Ascending aorta (tissue), 2 donors: ENCODE data around the gene ABCB11. TPM values are rescaled to one million over a fixed set of nuclear protein-coding genes. Genes with fewer than 3 reads are reported as not detected.

Source experiments
- DNase-seq, 2 donors: peaks; one replicate each; pipeline ENCODE4 v3.0.0-alpha.2; 2019; ENCODE audit warnings: low spot score in 2 of 2
- H3K27ac ChIP-seq, 2 donors: fragments of 200-600 bp; sonication (generic); one replicate each; pipeline ENCODE4 v1.5.1; 2016 to 2017; ENCODE audit warnings: mild to moderate bottlenecking in 1 of 2
- H3K27me3 ChIP-seq: fragments of 200-600 bp; sonication (generic); one replicate; pipeline ENCODE4 v1.5.1; 2017
- H3K36me3 ChIP-seq, 2 donors: fragments of 200-600 bp; sonication (generic); one replicate each; pipeline ENCODE4 v1.5.1; 2016
- H3K4me1 ChIP-seq, 2 donors: fragments of 200-600 bp; sonication (generic); one replicate each; pipeline ENCODE4 v1.5.1; 2016 to 2017; ENCODE audit warnings: mild to moderate bottlenecking in 1 of 2
- H3K4me3 ChIP-seq, 2 donors: fragments of 200-600 bp; sonication (generic); one replicate each; pipeline ENCODE4 v1.5.1; 2016 to 2017; ENCODE audit warnings: mild to moderate bottlenecking in 1 of 2
- H3K9me3 ChIP-seq, 2 donors: fragments of 200-600 bp; sonication (generic); one replicate each; pipeline ENCODE4 v1.5.1; 2016
- intact Hi-C: fragments of 100-400 bp; cut with DNase I; formaldehyde crosslinking; loops from one replicate; pipeline ENCODE4 v1.15.1; 2023
- total RNA-seq: library from RNA; depleted of rRNA; stranded (reverse); fragments of >200 nt; gene quantifications from one replicate; pipeline ENCODE4 v1.1.0, GENCODE V29; 2016
- TF ChIP-seq, protein P1 (sequence below), 3 experiments: fragments of 200-600 bp in 2 of 3; fragments of 450-650 bp in 1 of 3; sonication (generic) in 2 of 3; IDR thresholded peaks; one replicate each; pipeline ENCODE4 v1.5.1; 2016 to 2019; ENCODE audit warnings: antibody characterized with exemption in 3 of 3, mild to moderate bottlenecking in 1 of 3, moderate library complexity in 1 of 3

ABCB11 gene
- total RNA-seq, 1 donor from 2014 or later: not detected

- H3K9me3 ChIP-seq: peaks cover 0 to 3% of the 10 kb centered on the region in 2 donors
- H3K4me3 ChIP-seq: no peak overlapping the region
- no peak overlapping the region for H3K27ac ChIP-seq
- no peak for DNase-seq
- H3K4me1 ChIP-seq: no peaks in the 10 kb centered on the region
- TF ChIP-seq, protein P1, sequence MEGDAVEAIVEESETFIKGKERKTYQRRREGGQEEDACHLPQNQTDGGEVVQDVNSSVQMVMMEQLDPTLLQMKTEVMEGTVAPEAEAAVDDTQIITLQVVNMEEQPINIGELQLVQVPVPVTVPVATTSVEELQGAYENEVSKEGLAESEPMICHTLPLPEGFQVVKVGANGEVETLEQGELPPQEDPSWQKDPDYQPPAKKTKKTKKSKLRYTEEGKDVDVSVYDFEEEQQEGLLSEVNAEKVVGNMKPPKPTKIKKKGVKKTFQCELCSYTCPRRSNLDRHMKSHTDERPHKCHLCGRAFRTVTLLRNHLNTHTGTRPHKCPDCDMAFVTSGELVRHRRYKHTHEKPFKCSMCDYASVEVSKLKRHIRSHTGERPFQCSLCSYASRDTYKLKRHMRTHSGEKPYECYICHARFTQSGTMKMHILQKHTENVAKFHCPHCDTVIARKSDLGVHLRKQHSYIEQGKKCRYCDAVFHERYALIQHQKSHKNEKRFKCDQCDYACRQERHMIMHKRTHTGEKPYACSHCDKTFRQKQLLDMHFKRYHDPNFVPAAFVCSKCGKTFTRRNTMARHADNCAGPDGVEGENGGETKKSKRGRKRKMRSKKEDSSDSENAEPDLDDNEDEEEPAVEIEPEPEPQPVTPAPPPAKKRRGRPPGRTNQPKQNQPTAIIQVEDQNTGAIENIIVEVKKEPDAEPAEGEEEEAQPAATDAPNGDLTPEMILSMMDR (IDR thresholded peaks at IDR 0.05): no peak
- H3K27me3 ChIP-seq: no peaks in the 10 kb centered on the region
- H3K36me3 ChIP-seq: no peaks in the 10 kb centered on the region
- intact Hi-C loops: no loop called here
These were observed 16.4 kb upstream of the ABCB11 start for GRCh38 chr2:169047256-169048250.

- DNase-seq: no peak
- intact Hi-C loops: no loop called here
- TF ChIP-seq, protein P1 (IDR thresholded peaks at IDR 0.05): no peak
These were observed 15.5 kb upstream of the ABCB11 start for GRCh38 chr2:169046440-169047151.

DNA sequence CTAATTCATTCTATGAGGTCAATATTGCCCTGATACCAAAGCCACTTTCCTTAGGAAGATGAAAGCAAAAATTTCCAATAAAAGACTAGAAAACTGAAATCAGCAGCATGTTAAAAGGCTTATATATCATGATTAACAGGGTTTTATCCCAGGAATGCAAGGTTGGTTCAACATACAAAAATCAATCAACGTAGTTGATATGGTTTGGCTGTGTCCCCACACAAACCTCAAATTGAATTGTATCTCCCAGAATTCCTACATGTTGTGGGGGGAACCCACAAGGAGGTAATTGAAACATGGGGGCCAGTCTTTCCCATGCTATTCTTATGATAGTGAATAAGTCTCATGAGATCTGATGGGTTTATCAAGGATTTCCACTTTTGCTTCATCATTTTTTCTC, 11.7 kb upstream of the ABCB11 start:
- no peak for DNase-seq
- no peaks in the 10 kb centered on the region for H3K36me3 ChIP-seq
- H3K4me3 ChIP-seq: no peak overlapping the region
- intact Hi-C loops: no loop called here
- peaks cover 0 to 5% of the 10 kb centered on the region in 2 donors for H3K9me3 ChIP-seq
- TF ChIP-seq, protein P1 (IDR thresholded peaks at IDR 0.05): no peak
- H3K27me3 ChIP-seq: no peaks in the 10 kb centered on the region
- H3K4me1 ChIP-seq: no peaks in the 10 kb centered on the region
- H3K27ac ChIP-seq: no peak overlapping the region

More at GRCh38 chr2:169046440-169047151, 15.5 kb upstream of the ABCB11 start:
- Histone ChIP-seq H3K36me3 (no peaks in the 10 kb centered on the region), H3K4me1 (no peaks in the 10 kb centered on the region), H3K9me3 (peaks cover 0 to 5% of the 10 kb centered on the region in 2 donors), H3K4me3 (no peak overlapping the region), H3K27me3 (no peaks in the 10 kb centered on the region), H3K27ac (no peak overlapping the region)

DNA sequence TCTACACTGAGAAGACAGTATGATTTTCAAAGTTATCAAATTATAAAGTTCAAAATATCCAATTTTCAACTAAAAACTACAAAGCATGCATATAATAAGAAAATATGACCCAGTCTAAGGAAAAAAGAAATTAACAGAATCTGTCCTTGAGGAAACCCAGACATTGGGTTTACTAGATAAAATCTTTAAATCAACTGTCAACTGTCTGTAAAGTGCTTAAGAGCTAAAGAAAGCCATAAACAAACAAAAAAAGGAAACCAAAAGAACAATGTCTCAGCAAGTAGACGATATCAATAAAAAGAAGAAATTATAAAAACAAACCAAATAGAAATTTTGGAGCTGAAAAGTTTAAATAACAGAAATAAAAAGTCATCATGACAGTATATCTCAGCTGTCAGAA, 10.5 kb upstream of the ABCB11 start:
- Histone ChIP-seq H3K27me3 (no peaks in the 10 kb centered on the region), H3K36me3 (no peaks in the 10 kb centered on the region), H3K9me3 (peaks cover 0 to 5% of the 10 kb centered on the region in 2 donors), H3K27ac (no peak overlapping the region), H3K4me3 (no peak overlapping the region), H3K4me1 (no peaks in the 10 kb centered on the region)
- intact Hi-C loops: no loop called here
- no peak for DNase-seq
- TF ChIP-seq, protein P1 (IDR thresholded peaks at IDR 0.05): no peak

DNA sequence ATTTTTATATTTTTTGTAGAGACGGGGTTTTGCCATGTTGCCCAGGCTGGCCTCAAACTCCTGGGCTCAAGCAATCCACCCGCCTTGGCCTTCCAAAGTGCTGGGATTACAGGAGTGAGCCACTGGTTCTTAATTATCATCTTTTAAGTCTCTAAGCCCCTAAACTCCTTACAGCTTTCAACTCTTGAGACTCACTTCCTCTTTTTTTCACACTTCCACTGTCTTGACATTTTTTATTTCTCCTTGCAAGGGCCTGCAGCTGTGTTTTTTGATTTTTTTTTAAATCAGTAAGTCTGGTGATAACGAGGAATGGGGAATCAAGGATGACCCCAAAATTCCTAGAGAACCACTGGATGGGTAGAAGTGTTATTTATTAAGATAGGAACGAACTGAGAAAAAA, 8.6 kb upstream of the ABCB11 start:
- Histone ChIP-seq H3K27ac (no peak overlapping the region), H3K36me3 (no peaks in the 10 kb centered on the region), H3K4me1 (no peaks in the 10 kb centered on the region), H3K9me3 (peaks cover 0 to 5% of the 10 kb centered on the region in 2 donors), H3K4me3 (no peak overlapping the region), H3K27me3 (no peaks in the 10 kb centered on the region)
- no peak for DNase-seq
- intact Hi-C loops: no loop called here
- TF ChIP-seq, protein P1 (IDR thresholded peaks at IDR 0.05): no peak
